ENCODE data around the gene EMC6. TPM values are rescaled to one million over a fixed set of nuclear protein-coding genes. Genes with fewer than 3 reads are reported as not detected.

The EMC6 gene
- total RNA-seq, 1 donor from 2014 or later, result 75.0 TPM

- DNase-seq (ENCODE audit: low spot score in 2 of 2), result no peak
- Histone ChIP-seq H3K36me3 (peaks cover 2 to 11% of the 10 kb centered on the region in 2 donors), H3K9me3 (no peaks in the 10 kb centered on the region), H3K4me3 (no peak overlapping the region), H3K27me3 (no peaks in the 10 kb centered on the region), H3K27ac (no peak overlapping the region), H3K4me1 (peaks cover 9 to 18% of the 10 kb centered on the region in 2 donors)
- intact Hi-C loops (cut with DNase I), result no loop called here
- TF ChIP-seq CTCF (IDR thresholded peaks at IDR 0.05), result no peak
These were observed 11.1 kb upstream of the EMC6 start for GRCh38 chr17:3657588-3657869.

GRCh38 chr17:3657874-3658783 lies 10.5 kb upstream of the EMC6 start:
- H3K4me3 ChIP-seq, result no peak overlapping the region
- intact Hi-C loops (cut with DNase I), result no loop called here
- no peak for TF ChIP-seq CTCF (IDR thresholded peaks at IDR 0.05)
- DNase-seq (ENCODE audit: low spot score in 2 of 2), result no peak
- peaks cover 5 to 17% of the 10 kb centered on the region in 2 donors for H3K36me3 ChIP-seq
- H3K9me3 ChIP-seq, result no peaks in the 10 kb centered on the region
- H3K4me1 ChIP-seq, result peaks cover 9 to 18% of the 10 kb centered on the region in 2 donors
- peak overlapping the region; percentile 74 to 87 for H3K27ac ChIP-seq
- no peaks in the 10 kb centered on the region for H3K27me3 ChIP-seq

GRCh38 chr17:3658784-3659449 lies 9.7 kb upstream of the EMC6 start:
- H3K27ac ChIP-seq, result peak overlapping the region; percentile 74 to 87
- H3K27me3 ChIP-seq, result no peaks in the 10 kb centered on the region
- no peak for TF ChIP-seq CTCF (IDR thresholded peaks at IDR 0.05)
- H3K36me3 ChIP-seq, result peaks cover 13 to 25% of the 10 kb centered on the region in 2 donors
- DNase-seq (ENCODE audit: low spot score in 2 of 2), result no peak
- intact Hi-C loops (cut with DNase I), result no loop called here
- no peak overlapping the region for H3K4me3 ChIP-seq
- peaks cover 9 to 18% of the 10 kb centered on the region in 2 donors for H3K4me1 ChIP-seq
- H3K9me3 ChIP-seq, result no peaks in the 10 kb centered on the region

GRCh38 chr17:3659541-3660111 lies 9.0 kb upstream of the EMC6 start:
- peaks cover 20 to 32% of the 10 kb centered on the region in 2 donors for H3K36me3 ChIP-seq
- peak in 1 of 3 experiments; percentile 16 for TF ChIP-seq CTCF (IDR thresholded peaks at IDR 0.05)
- intact Hi-C loops (cut with DNase I), result loop anchor here (10.0 kb wide), 3 partner anchors 185 to 1265 kb away; partner anchors contain the start of gene NCBP3
- DNase-seq (ENCODE audit: low spot score in 2 of 2), result peak; percentile 40 to 88
- peaks cover 9 to 18% of the 10 kb centered on the region in 2 donors for H3K4me1 ChIP-seq
- no peaks in the 10 kb centered on the region for H3K27me3 ChIP-seq
- no peaks in the 10 kb centered on the region for H3K9me3 ChIP-seq
- peak overlapping the region; percentile 74 to 87 for H3K27ac ChIP-seq
- H3K4me3 ChIP-seq, result no peak overlapping the region

GRCh38 chr17:3660311-3660891 lies 8.2 kb upstream of the EMC6 start:
- peaks cover 24 to 35% of the 10 kb centered on the region in 2 donors for H3K36me3 ChIP-seq
- intact Hi-C loops (cut with DNase I), result loop anchor here (10.0 kb wide), 3 partner anchors 184 to 1266 kb away; partner anchors contain the start of gene NCBP3
- H3K27me3 ChIP-seq, result no peaks in the 10 kb centered on the region
- no peak for TF ChIP-seq CTCF (IDR thresholded peaks at IDR 0.05)
- H3K9me3 ChIP-seq, result no peaks in the 10 kb centered on the region
- DNase-seq (ENCODE audit: low spot score in 2 of 2), result no peak
- no peak overlapping the region for H3K4me3 ChIP-seq
- H3K4me1 ChIP-seq, result peaks cover 9 to 18% of the 10 kb centered on the region in 2 donors
- H3K27ac ChIP-seq, result peak overlapping the region; percentile 74 to 87
